ENCODE measurements around the gene FLNB.

The FLNB gene

GRCh38 chr3:58157700-58158099 lies 149.5 kb downstream of the FLNB start:
- in situ Hi-C loops (cut with MboI; ENCODE audit: low sequenced_read_pairs) = no loop called here

- in situ Hi-C loops (cut with MboI; ENCODE audit: low sequenced_read_pairs) = no loop called here
Observed at GRCh38 chr3:58158442-58159153, 150.4 kb downstream of the FLNB start.

GRCh38 chr3:58160399-58160798 lies 152.2 kb downstream of the FLNB start:
- in situ Hi-C loops (cut with MboI; ENCODE audit: low sequenced_read_pairs) = no loop called here

- in situ Hi-C loops (cut with MboI; ENCODE audit: low sequenced_read_pairs) = no loop called here
Observed at GRCh38 chr3:58161435-58162398, 153.5 kb downstream of the FLNB start.

GRCh38 chr3:58163234-58163633 lies 155.0 kb downstream of the FLNB start:
- in situ Hi-C loops (cut with MboI; ENCODE audit: low sequenced_read_pairs) = no loop called here

- in situ Hi-C loops (cut with MboI; ENCODE audit: low sequenced_read_pairs) = no loop called here
Observed at GRCh38 chr3:58164199-58164879, 156.1 kb downstream of the FLNB start.

GRCh38 chr3:58164906-58165821 lies 156.9 kb downstream of the FLNB start:
- in situ Hi-C loops (cut with MboI; ENCODE audit: low sequenced_read_pairs) = no loop called here

- in situ Hi-C loops (cut with MboI; ENCODE audit: low sequenced_read_pairs) = no loop called here
Observed at GRCh38 chr3:58167431-58168351, 159.5 kb downstream of the FLNB start.

GRCh38 chr3:58168498-58168897 lies 160.3 kb downstream of the FLNB start:
- in situ Hi-C loops (cut with MboI; ENCODE audit: low sequenced_read_pairs) = no loop called here

GRCh38 chr3:58169371-58169770 lies 161.1 kb downstream of the FLNB start:
- in situ Hi-C loops (cut with MboI; ENCODE audit: low sequenced_read_pairs) = no loop called here

- in situ Hi-C loops (cut with MboI; ENCODE audit: low sequenced_read_pairs) = no loop called here
Observed at GRCh38 chr3:58170376-58170775, 162.2 kb downstream of the FLNB start.

- in situ Hi-C loops (cut with MboI; ENCODE audit: low sequenced_read_pairs) = no loop called here
Observed at GRCh38 chr3:58171126-58171525, 162.9 kb downstream of the FLNB start.

- in situ Hi-C loops (cut with MboI; ENCODE audit: low sequenced_read_pairs) = no loop called here
Observed at GRCh38 chr3:58173029-58173668, 164.9 kb downstream of the FLNB start.

GRCh38 chr3:58173669-58174398 lies 165.6 kb downstream of the FLNB start:
- in situ Hi-C loops (cut with MboI; ENCODE audit: low sequenced_read_pairs) = no loop called here

- in situ Hi-C loops (cut with MboI; ENCODE audit: low sequenced_read_pairs) = no loop called here
Observed at GRCh38 chr3:58175187-58175436, 166.9 kb downstream of the FLNB start.

GRCh38 chr3:58175437-58176184 lies 167.4 kb downstream of the FLNB start:
- in situ Hi-C loops (cut with MboI; ENCODE audit: low sequenced_read_pairs) = no loop called here

GRCh38 chr3:58176185-58176530 lies 167.9 kb downstream of the FLNB start:
- in situ Hi-C loops (cut with MboI; ENCODE audit: low sequenced_read_pairs) = no loop called here

Data from HL-60/S4 treated with retinoic acid at 250 ng/mL for 4 days and 3 days (cell line).